Spleen (tissue), 11 donors: ENCODE data around the gene CSK. TPM values are rescaled to one million over a fixed set of nuclear protein-coding genes. Genes with fewer than 3 reads are reported as not detected.
A peak's percentile ranks its signal among the peaks of the same experiment; 100 is the strongest.

ENCODE experiments used
- DNase-seq: peaks from one replicate; pipeline ENCODE4 v3.0.0-alpha.2; 2020
- H3K27ac ChIP-seq, 8 donors: fragments of 200-600 bp; sonication (generic) in 7 of 8; 1 replicate in 4 of 8; 2 replicates in 4 of 8; pipeline versions ENCODE4 v1.5.0 to v1.8.0; 2016 to 2021; ENCODE audit warnings: inconsistent platforms in 4 of 8, mild to moderate bottlenecking in 4 of 8, moderate library complexity in 1 of 8
- H3K27me3 ChIP-seq, 7 donors: fragments of 200-600 bp; sonication (generic) in 6 of 7; replicated peaks in 1 of 7; 1 replicate in 4 of 7; 2 replicates in 3 of 7; pipeline versions ENCODE4 v1.5.0 to v1.8.0; 2016 to 2021; ENCODE audit warnings: inconsistent platforms in 3 of 7, mild to moderate bottlenecking in 1 of 7
- H3K36me3 ChIP-seq, 6 donors: fragments of 200-600 bp; sonication (generic) in 5 of 6; 1 replicate in 4 of 6; 2 replicates in 2 of 6; pipeline versions ENCODE4 v1.5.0 to v1.8.0; 2016 to 2021; ENCODE audit warnings: inconsistent platforms in 2 of 6
- H3K4me1 ChIP-seq, 6 donors: fragments of 200-600 bp; sonication (generic) in 5 of 6; 1 replicate in 3 of 6; 2 replicates in 3 of 6; pipeline versions ENCODE4 v1.5.0 to v1.8.0; 2016 to 2021; ENCODE audit warnings: inconsistent platforms in 3 of 6
- H3K4me3 ChIP-seq, 8 donors: fragments of 200-600 bp; sonication (generic) in 7 of 8; 1 replicate in 4 of 8; 2 replicates in 4 of 8; pipeline versions ENCODE4 v1.5.0 to v1.8.0; 2016 to 2021; ENCODE audit warnings: inconsistent platforms in 4 of 8, mild to moderate bottlenecking in 4 of 8, moderate library complexity in 2 of 8
- H3K9me3 ChIP-seq, 8 donors: fragments of 200-600 bp; sonication (generic) in 7 of 8; 1 replicate in 4 of 8; 2 replicates in 4 of 8; pipeline versions ENCODE4 v1.5.0 to v1.8.0; 2016 to 2021; ENCODE audit warnings: inconsistent platforms in 4 of 8
- POLR2A ChIP-seq, 3 donors: fragments of 450-650 bp; IDR thresholded peaks; one replicate each; pipeline ENCODE4 v1.5.1; 2017; ENCODE audit warnings: antibody characterized with exemption in 3 of 3, mild to moderate bottlenecking in 1 of 3
- POLR2AphosphoS5 ChIP-seq, 3 donors: sonication (generic); formaldehyde crosslinking; IDR thresholded peaks; one replicate each; pipeline ENCODE4 v1.5.1; 2017; ENCODE audit warnings: antibody characterized with exemption in 3 of 3
- WGBS, 5 donors: extraction: QIAGEN DNeasy Blood & Tissue Kit in 3 of 5; methylation state at CpG; one replicate each; pipeline versions ENCODE4 v1.1.5 to v1.1.7; 2013 to 2018; 5-methylcytosine and 5-hydroxymethylcytosine counted together
- intact Hi-C: fragments of 100-400 bp; cut with DNase I; formaldehyde crosslinking; loops from one replicate; pipeline ENCODE4 v1.15.0; 2023; ENCODE audit warnings: low total_unique reads
- polyA plus RNA-seq, 3 donors: library from polyadenylated mRNA; stranded (reverse); fragments of 200-250 nt; gene quantifications; one replicate each; pipeline ENCODE4 v1.2.1, GENCODE V29; 2013
- total RNA-seq, 7 donors: library from RNA; depleted of rRNA in 3 of 7; stranded (reverse); fragments of >200 nt in 3 of 7; fragmentation: NEBNext Ultra II Directional in 4 of 7; extraction: Animal tissue kit (Norgen Biotek cat#: 25700) in 4 of 7; gene quantifications; one replicate each; pipeline versions ENCODE4 v1.1.0 to v1.2.1, GENCODE V29; 2016 to 2021
- TF ChIP-seq, protein P1 (sequence below), 11 experiments: fragments of 200-600 bp in 7 of 11; fragments of 450-650 bp in 4 of 11; sonication (generic) in 4 of 11; IDR thresholded peaks in 8 of 11; conservative IDR thresholded peaks in 3 of 11; 1 replicate in 7 of 11; 2 replicates in 4 of 11; pipeline versions ENCODE4 v1.4.0 to v1.8.0; 2016 to 2021; ENCODE audit warnings: antibody characterized with exemption in 11 of 11, inconsistent platforms in 4 of 11, mild to moderate bottlenecking in 1 of 11
- donor health status: healthy with polysubstance abuse.
- donor health status: DM: no; HTN: no; CAD: no; lungs with moderate emphysema.
- donor health status: DM: no; HTN: no; CAD: no.
- donor health status: Bipolar disorder and iron deficiency.
- donor health status: healthy.
- donor health status: DM: no; HTN: no; CAD: no.
- donor health status: DM: yes; HTN: yes; CAD: no.

CSK gene
- total and polyA plus RNA-seq, 10 donors, result 121 to 281 (median 192) TPM

DNA sequence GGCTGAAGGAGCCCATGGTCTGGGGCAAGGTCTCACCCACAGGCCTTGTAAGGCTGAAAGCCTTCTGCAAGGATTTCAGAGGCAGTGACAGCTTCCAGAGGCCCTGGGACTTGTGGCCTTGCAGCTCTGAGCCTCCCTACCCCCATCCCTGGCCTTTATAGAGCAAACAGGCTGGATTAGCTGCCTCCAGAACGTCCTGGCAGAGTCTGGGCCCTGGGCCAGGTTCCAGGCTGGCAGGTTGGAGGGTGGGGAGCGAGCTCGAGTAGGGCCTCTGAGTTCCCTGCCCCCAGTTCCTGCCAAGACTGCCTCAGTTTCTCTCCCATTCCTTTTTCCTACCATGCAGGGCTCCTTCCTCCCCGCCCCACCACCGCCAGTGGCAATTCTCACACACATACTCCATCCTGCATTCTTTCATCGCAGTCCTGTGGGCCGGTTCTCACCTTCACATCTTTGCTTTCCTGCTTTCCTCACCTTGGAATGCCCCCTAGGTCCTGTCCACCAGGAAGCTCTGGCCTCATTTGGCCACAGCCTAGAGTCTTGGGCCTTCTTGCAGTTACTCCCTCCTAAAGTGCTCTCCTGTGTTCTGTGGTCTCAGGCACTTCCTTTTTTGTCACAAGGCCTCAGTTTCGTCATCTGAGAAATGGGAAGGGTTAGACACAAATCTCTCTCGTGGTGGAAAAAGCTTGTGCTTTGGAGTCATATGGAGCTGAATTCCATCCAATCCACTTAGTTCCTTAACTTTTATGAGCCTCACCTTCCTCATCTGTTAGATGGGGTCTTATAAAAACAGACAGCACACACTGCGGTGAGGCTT lies 33.4 kb downstream of the CSK start:
- H3K9me3 ChIP-seq, result no peaks in the 10 kb centered on the region
- no peaks in the 10 kb centered on the region for H3K36me3 ChIP-seq
- peak overlapping the region in 1 of 8 donors; percentile 63 for H3K4me3 ChIP-seq
- DNase-seq, result no peak
- H3K27ac ChIP-seq, result peak overlapping the region; percentile 40 to 86 (median 80)
- TF ChIP-seq POLR2AphosphoS5 (IDR thresholded peaks at IDR 0.05) (no peak), POLR2A (IDR thresholded peaks at IDR 0.05) (no peak)
- TF ChIP-seq, protein P1, sequence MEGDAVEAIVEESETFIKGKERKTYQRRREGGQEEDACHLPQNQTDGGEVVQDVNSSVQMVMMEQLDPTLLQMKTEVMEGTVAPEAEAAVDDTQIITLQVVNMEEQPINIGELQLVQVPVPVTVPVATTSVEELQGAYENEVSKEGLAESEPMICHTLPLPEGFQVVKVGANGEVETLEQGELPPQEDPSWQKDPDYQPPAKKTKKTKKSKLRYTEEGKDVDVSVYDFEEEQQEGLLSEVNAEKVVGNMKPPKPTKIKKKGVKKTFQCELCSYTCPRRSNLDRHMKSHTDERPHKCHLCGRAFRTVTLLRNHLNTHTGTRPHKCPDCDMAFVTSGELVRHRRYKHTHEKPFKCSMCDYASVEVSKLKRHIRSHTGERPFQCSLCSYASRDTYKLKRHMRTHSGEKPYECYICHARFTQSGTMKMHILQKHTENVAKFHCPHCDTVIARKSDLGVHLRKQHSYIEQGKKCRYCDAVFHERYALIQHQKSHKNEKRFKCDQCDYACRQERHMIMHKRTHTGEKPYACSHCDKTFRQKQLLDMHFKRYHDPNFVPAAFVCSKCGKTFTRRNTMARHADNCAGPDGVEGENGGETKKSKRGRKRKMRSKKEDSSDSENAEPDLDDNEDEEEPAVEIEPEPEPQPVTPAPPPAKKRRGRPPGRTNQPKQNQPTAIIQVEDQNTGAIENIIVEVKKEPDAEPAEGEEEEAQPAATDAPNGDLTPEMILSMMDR (IDR thresholded peaks at IDR 0.05 in 8 of 11, conservative IDR thresholded peaks at IDR 0.05 in 3 of 11), result no peak
- intact Hi-C loops, result no loop called here
- 64 to 76% (median 69%) methylated on average over 10 of the region's 10 CpGs for WGBS, 5 donors
- peaks cover 6 to 56% (median 32%) of the 10 kb centered on the region in 6 donors for H3K4me1 ChIP-seq
- H3K27me3 ChIP-seq, result peaks cover 0 to 15% (median 0%) of the 10 kb centered on the region in 7 donors

DNA sequence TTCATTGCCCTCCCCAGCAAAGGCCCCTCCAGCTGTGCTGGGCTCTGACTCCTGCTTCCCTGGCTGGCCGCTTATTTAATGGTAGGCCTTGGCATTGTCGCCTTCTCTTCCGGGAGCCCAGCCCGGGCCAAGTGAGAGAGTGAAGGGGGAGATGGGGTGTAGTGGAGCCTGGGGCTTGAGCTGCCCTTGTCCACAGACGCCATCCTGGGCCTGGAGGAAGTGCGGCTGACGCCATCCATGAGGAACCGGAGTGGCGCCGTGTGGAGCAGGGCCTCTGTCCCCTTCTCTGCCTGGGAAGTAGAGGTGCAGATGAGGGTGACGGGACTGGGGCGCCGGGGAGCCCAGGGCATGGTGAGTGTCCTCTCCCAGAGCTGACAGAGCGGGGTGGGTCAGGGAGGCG lies 34.1 kb downstream of the CSK start:
- TF ChIP-seq POLR2AphosphoS5 (IDR thresholded peaks at IDR 0.05), result peak; percentile 75 to 78 (median 76)
- no peak for TF ChIP-seq POLR2A (IDR thresholded peaks at IDR 0.05)
- TF ChIP-seq, protein P1 (IDR thresholded peaks at IDR 0.05 in 8 of 11, conservative IDR thresholded peaks at IDR 0.05 in 3 of 11), result no peak
- Histone ChIP-seq H3K27ac (peak overlapping the region; percentile 35 to 86 (median 80)), H3K27me3 (peaks cover 0 to 15% (median 0%) of the 10 kb centered on the region in 7 donors), H3K4me1 (peaks cover 6 to 62% (median 39%) of the 10 kb centered on the region in 6 donors), H3K9me3 (no peaks in the 10 kb centered on the region), H3K36me3 (no peaks in the 10 kb centered on the region), H3K4me3 (peak overlapping the region; percentile 7 to 63 (median 30))
- DNase-seq, result no peak
- intact Hi-C loops, result no loop called here
- WGBS, 5 donors, result 74 to 84% (median 79%) methylated on average over 12 to 15 of the region's 15 CpGs

DNA sequence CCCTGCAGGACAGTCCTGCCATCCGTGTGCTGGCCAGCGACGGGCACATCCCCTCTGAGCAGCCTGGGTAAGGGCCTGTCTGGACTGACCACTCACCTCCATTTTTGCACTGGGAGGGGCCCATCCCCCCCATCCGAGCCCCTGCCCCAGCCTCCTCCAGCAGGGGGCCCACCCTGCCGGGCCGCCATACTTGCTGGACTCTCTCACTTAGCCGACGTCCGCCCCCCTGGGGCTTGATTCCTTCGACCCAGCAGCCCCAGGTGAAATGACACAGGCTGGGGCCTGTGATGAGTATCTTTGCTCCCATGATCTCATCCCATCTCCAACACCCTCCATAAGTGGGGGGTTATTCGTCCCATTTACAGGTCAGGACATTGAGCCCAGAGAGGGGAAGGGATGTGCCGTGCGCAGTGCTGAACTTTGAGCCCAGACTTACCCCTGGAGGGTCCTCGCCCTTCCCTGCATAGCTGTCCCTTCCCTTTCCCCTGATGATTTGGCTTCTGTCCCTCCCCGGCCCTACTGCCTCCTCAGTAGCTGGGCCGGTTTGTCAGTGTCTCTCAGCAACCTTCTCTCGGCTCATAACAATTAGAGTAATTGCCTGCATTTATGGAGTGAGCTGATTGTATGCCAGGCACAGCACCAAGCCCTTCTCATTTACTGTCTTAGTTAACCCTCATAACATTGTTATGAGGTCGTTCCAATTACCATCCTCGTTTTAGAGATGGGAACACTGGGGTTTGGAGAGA lies 34.9 kb downstream of the CSK start:
- TF ChIP-seq, protein P1 (IDR thresholded peaks at IDR 0.05 in 8 of 11, conservative IDR thresholded peaks at IDR 0.05 in 3 of 11), result no peak
- no peak for TF ChIP-seq POLR2AphosphoS5 (IDR thresholded peaks at IDR 0.05)
- peaks cover 6 to 70% (median 46%) of the 10 kb centered on the region in 6 donors for H3K4me1 ChIP-seq
- H3K27me3 ChIP-seq, result peaks cover 0 to 15% (median 0%) of the 10 kb centered on the region in 7 donors
- H3K9me3 ChIP-seq, result no peaks in the 10 kb centered on the region
- 53 to 80% (median 63%) methylated on average over 15 to 19 of the region's 19 CpGs for WGBS, 5 donors
- H3K27ac ChIP-seq, result peak overlapping the region; percentile 35 to 86 (median 80)
- no peak for DNase-seq
- peak overlapping the region; percentile 13 to 63 (median 30) for H3K4me3 ChIP-seq
- intact Hi-C loops, result no loop called here
- no peaks in the 10 kb centered on the region for H3K36me3 ChIP-seq

DNA sequence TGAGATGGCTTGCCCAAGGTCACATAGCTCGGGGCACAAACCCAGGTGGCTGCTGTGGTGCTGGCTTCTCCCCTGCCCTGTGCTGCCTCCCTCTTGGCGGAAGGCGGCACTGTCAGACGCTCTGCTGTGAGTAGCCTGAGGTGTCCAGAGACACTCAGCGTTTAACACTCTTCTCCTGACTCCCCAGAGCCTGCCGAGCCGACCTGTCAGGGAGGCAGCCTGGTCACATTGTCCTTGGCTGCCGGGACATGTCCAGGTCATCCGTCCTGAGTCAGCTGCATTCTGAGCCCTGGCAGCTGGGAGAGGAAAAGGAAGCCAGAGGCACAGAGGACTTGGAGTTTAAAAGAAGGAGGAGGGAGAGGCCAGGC lies 35.5 kb downstream of the CSK start:
- Histone ChIP-seq H3K27me3 (peaks cover 0 to 15% (median 0%) of the 10 kb centered on the region in 7 donors), H3K4me1 (peaks cover 6 to 76% (median 48%) of the 10 kb centered on the region in 6 donors), H3K4me3 (peak overlapping the region in 5 of 8 donors; percentile 27 to 63 (median 38)), H3K27ac (peak overlapping the region in 7 of 8 donors; percentile 46 to 86 (median 82)), H3K9me3 (no peaks in the 10 kb centered on the region), H3K36me3 (no peaks in the 10 kb centered on the region)
- no peak for DNase-seq
- WGBS, 5 donors, result 43 to 65% (median 44%) methylated on average over 7 to 9 of the region's 9 CpGs
- TF ChIP-seq, protein P1 (IDR thresholded peaks at IDR 0.05 in 8 of 11, conservative IDR thresholded peaks at IDR 0.05 in 3 of 11), result peak in 1 of 11 experiments; percentile 16
- TF ChIP-seq POLR2AphosphoS5 (IDR thresholded peaks at IDR 0.05) (peak; percentile 64 to 83 (median 82)), POLR2A (IDR thresholded peaks at IDR 0.05) (no peak)
- intact Hi-C loops, result no loop called here
